GM19099 (cell line): ENCODE results near the gene SPRYD4.

Experiments used
- POLR2A ChIP-seq: IDR thresholded peaks from 3 replicates; pipeline ENCODE4 v1.6.1; 2011; ENCODE audit warnings: low read depth; ENCODE audit not compliant: insufficient read length; ENCODE audit errors: extremely low read depth

Gene SPRYD4

DNA sequence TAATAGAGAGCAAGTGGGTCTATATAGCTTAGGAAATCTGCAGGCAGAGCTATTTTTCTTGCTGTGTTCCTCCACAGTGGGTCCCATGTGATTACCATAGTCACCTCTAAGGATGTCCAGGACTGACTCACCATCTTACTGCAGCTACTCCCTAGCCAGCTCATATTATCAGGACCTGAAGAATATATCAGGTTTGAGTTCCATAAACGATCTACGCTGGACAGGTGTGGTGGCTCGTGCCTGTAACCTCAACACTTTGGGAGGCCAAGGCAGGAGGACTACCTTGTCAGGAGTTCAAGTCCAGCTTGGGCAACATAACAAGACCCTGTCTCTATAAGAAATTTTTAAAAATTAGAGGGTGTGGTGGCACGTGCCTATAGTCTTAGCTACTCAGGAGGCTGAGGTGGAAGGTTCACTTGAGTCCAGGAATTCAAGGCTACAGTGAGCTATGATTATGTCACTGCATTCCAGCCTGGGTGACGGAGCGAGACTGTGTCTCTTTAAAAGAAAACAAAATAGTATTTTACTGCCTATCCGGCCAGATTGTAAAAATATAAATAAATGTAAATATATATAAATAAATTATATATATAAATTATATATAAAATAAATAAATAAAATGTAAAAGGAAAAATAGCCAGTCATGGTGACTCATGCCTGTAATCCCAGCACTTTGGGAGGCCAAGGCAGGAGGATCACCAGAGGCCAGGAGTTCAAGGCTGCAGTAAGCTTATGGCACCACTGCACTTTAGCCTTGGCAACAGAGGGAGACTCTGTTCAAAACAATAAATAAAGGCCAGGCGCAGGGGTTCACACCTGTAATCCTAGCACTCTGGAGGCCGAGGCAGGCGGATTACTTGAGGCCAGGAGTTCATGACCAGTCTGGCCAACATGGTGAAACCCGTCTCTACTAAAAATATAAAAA, 6.9 kb upstream of the SPRYD4 start:
- no peak for TF ChIP-seq POLR2A

GRCh38 chr12:56462565-56462964, 5.8 kb upstream of the SPRYD4 start:
- TF ChIP-seq POLR2A: no peak

DNA sequence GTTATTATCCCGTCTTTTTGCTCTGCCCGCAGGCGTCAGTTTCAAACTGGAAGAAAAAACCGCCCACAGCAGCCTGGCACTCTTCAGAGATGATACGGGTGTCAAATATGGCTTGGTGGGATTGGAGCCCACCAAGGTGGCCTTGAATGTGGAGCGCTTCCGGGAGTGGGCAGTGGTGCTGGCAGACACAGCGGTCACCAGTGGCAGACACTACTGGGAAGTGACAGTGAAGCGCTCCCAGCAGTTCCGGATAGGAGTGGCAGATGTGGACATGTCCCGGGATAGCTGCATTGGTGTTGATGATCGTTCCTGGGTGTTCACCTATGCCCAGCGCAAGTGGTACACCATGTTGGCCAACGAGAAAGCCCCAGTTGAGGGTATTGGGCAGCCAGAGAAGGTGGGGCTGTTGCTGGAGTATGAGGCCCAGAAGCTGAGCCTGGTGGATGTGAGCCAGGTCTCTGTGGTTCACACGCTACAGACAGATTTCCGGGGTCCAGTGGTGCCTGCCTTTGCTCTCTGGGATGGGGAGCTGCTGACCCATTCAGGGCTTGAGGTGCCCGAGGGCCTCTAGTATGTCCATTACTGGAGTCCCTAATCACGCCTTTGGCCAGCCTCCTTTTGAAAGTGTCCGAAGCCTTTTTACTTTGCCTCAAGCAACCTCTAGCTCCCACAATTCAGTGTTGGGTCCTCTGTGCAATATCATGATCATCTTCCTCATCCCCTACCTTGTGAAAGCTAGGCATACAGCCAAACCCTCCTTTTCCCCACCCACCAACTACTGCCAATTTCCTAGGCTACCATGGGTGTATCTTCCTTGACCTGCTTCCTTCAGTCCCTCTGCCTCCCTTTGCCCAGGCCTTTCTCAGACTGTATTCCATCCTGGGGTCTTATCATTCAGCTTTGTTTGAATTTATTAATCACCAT, 891 bp downstream of the SPRYD4 start:
- peak; percentile 11 for TF ChIP-seq POLR2A

GRCh38 chr12:56474389-56474788, 6.0 kb downstream of the SPRYD4 start:
- TF ChIP-seq POLR2A: no peak

DNA sequence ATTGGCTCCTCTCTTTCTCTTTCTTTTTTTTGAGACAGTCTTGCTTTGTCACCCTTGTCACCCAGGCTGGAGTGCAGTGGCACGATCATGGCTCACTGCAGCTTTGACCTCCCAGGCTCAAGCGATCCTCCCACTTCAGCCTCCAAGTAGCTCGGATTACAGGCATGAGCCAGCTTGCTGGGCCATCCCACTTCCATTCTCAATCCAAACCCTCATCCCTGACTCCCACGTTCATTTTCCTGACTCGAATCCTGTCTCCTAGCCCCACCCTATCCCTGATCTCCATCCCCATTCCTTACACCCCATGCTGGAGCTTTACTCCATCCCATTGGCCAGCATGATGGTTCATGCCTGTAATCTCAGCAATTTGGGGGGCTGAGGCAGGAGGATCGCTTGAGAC, 7.8 kb downstream of the SPRYD4 start:
- no peak for TF ChIP-seq POLR2A

GRCh38 chr12:56476972-56477432, 8.6 kb downstream of the SPRYD4 start:
- TF ChIP-seq POLR2A: no peak

GRCh38 chr12:56477521-56478225, 9.3 kb downstream of the SPRYD4 start:
- TF ChIP-seq POLR2A: no peak

- no peak for TF ChIP-seq POLR2A
These were observed 11.2 kb downstream of the SPRYD4 start for GRCh38 chr12:56479625-56480024.

GRCh38 chr12:56484566-56484965, 16.2 kb downstream of the SPRYD4 start:
- no peak for TF ChIP-seq POLR2A

DNA sequence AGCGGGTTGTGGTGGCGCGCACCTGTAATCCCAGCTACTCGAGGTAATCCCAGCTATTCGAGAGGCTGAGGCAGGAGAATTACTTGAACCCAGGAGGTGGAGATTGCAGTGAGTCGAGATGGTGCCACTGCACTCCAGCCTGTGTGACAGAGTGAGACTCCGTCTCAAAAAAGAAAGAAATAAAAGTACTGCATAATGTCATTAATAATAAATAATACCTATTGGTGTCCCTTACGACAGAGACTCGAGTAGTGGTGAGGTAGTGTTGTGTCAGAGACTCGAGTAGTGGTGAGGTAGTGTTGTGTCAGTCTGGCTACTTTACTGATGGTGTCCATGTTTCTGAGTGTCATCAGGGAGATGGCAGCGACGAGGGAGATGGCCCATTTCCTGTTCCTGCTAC, 18.3 kb downstream of the SPRYD4 start:
- no peak for TF ChIP-seq POLR2A

- TF ChIP-seq POLR2A: no peak
These were observed 19.2 kb downstream of the SPRYD4 start for GRCh38 chr12:56487448-56488040.

DNA sequence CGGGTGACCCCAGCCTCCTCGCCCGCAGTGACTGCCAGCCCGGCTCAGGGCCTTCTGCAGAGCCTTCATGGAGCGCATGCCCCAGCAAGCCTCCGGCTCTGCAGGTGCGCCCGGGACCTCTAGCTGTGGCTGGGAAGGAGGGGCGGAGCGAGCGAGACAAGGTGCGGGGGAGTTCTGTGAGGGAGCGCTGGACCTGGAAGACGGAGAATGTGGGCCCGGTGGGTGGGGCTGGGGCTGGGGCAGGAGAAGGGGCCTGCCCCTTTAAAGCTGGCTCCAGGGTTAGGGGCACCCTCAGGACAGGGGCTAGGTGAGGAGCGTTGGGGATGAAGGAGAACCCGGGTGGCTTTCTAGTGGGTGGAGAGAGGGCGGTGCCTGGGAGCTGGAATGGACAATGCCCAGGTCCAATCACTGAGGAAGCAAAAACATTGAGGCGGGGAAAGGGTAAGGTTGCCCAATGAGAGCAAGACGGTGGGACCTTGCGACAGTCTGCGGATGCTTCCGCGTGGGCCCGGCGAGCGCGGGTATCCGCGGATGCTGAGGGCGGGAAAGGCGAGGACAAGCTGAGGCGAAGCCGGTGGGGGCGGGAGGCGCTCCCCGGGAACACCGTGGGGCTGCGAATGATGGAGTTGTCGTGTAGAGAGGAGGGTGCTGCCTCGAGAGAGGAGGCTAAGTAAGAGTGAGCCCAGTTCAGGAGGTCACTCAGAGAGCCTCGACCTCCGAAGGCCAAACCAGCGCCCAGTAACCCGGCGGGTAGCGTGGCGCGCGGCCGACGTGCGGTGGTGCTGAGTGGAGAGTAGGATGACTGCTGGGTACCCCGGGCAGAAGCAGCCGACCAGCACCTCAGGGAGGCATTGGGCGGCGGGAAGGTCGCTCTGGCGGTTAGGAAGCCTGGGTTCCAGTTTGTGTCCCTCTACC, 19.9 kb downstream of the SPRYD4 start, which contains the start of gene GLS2:
Gene GLS2 (minus strand): TSS at position 121 of the 915 bp plus-strand sequence. CDS start 43 bp downstream, at position 78.
- TF ChIP-seq POLR2A: no peak

GRCh38 chr12:56490360-56490759, 22.0 kb downstream of the SPRYD4 start:
- TF ChIP-seq POLR2A: no peak
